GM21619 (cell line): ENCODE results near the gene UBE2J2.
A peak's percentile ranks its signal among the peaks of the same experiment; 100 is the strongest.
"Not testable (repeated sequence)": the region's sequence is repeated elsewhere in the genome, so short reads cannot be mapped to it uniquely, and the experiment has no call there.

Experiments used
- ATAC-seq: cut with Tn5 transposase; IDR thresholded peaks from one replicate; pipeline ENCODE4 v1.9.1; 2021; ENCODE audit not compliant: unreplicated experiment

The UBE2J2 gene

DNA sequence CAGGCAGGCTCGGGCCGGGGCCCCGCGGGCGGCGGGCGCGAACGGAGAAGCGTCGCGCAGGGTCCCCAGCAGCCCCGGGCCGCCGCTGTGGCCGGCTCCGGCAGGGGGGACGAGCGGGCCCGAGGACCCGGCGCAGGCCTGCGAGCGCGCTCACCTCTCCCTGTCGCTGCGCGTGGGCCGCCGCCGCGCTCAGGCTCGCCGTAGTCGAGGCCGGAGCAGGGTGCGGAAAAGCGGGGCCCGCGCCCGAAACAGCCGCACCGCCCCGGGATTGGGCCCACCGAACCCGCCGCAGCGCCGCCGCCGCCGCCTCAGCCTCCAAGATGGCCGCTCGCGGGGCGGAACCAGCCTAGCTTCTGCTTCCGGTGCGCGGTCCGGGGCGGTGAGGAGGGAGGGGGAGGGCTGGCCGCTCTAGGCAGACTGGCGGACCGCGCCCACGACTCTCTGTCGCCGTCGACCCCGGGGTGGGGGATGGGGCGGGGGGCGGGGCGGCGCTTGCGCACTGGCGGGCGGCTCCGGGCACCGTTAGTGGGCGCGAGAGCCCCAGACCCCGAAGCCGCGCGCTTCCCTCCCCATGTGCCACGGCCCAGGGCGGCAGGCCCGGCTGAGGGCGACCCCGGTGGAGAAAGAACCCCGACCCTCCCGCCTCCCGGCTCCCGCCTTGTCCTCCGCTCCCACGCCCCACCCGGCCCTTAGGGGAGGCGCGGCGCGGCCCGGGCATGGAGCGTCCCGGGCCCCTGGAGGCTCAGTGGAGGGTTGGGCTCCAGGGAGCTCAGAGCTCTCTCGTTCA lies at the start of gene UBE2J2:
UBE2J2 (minus strand) TSS at position 343 of the 787 bp plus-strand sequence. CDS start 5,862 bp downstream, outside the sequence.
- ATAC-seq: peak; percentile 79

DNA sequence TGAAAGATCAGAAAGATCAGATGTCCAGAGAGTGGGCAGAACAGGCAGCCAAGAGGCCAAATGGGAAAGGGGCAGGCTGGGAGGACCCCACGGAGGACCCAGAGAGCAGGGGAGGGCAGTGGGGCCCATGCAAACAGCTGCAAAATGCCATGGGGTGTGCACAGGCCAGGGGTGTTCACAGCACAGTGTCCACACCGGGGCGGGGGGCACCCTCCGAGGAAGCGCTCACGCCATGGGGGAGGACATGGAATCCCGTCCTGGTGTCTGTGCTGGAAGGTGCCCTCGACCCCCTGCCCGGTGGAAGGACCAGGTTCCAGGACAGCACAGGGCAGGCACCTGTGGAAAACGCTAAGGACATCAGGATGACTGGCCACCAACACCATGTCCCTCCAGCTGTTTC lies 49.3 kb upstream of the UBE2J2 start:
- no peak for ATAC-seq

DNA sequence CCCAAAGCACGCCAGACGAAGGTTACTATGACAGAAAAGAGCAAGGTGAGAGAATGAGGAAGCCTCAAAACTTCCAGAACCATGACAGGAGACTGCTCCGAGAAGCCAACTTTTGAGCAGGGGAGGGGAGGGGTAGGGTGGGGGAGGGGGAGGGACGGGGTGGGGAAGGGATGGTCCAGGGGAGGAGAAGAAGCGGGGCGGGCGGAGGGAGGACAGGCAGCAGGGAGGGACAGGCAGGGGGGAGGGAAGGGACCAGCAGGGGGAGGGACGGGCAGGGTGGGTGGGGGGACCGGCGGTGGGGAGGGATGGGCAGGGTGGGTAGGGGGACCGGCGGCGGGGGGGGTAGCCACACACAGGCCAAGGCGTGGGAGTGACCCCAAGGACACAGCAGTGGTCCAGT lies 48.8 kb upstream of the UBE2J2 start:
- no peak for ATAC-seq

DNA sequence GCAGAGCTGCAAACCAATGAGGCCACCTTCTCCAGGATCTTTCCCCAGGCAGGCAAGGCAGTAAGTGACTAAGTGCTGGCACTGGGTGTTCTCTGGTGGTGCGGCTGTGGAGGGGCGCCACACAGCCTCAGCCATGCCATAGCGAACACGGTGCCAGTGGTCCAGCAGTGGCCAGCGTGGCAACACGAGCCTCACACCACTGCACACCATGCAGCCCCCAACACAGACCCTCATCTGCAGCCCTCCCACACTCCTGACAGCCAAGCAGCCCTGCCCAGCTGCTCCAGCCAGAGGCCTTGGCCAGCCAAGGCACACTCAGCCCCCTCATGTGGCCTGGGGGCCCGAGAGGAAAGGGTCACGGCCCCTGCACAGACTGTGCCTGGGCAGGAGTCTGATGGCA lies 47.8 kb upstream of the UBE2J2 start:
- ATAC-seq: no peak

DNA sequence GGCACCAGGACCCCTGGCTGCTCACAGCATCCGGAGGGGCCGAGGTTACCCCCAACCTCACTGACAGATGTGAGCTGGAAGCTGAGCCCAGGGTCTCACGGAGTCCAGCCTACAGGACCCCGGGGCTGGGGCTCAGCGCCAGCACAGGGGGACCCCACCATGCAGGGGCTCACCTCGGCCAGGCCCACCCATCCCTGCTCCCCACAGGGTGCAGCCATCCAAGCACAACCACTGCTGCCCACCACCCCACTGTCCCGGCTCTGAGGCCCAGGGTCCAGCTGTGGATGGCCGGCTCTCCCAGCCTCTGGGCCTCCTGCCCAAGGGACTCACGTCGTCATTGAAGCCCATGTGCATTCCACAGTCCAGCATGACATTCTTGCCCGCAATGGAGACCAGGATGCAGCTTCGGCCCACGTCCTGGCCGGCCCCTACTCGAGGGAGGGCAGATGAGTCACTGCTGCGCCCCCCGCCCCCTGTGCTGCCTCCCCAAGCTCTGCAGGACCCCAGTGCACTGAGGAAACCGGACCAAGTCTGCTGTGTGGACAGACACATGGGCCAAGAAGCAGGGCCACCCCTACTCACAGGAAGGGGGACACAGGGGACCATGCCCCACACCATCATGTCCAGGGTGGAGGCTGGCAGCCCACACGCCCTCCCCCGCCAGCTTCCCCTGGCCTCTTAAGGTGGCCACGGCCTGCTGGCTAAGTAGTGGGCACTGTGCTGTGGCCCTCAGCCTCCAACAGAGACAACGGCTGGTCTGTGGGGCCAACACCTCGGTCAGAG lies 47.2 kb upstream of the UBE2J2 start:
- no peak for ATAC-seq

DNA sequence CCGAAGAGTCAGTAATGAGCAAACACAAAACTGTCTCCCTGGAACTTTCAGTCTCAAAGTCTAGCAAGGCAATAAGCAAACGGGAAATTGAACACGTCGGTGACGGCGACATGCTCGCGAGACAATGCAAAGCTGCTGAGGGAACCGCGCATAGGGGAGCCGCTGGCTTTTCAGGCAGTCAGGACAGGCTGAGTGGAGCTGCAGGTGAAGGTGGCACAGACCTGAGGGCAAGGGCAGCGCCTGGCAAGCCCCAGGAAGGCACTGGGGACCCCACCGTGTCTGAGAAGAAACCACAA lies 45.9 kb upstream of the UBE2J2 start:
- no peak for ATAC-seq

DNA sequence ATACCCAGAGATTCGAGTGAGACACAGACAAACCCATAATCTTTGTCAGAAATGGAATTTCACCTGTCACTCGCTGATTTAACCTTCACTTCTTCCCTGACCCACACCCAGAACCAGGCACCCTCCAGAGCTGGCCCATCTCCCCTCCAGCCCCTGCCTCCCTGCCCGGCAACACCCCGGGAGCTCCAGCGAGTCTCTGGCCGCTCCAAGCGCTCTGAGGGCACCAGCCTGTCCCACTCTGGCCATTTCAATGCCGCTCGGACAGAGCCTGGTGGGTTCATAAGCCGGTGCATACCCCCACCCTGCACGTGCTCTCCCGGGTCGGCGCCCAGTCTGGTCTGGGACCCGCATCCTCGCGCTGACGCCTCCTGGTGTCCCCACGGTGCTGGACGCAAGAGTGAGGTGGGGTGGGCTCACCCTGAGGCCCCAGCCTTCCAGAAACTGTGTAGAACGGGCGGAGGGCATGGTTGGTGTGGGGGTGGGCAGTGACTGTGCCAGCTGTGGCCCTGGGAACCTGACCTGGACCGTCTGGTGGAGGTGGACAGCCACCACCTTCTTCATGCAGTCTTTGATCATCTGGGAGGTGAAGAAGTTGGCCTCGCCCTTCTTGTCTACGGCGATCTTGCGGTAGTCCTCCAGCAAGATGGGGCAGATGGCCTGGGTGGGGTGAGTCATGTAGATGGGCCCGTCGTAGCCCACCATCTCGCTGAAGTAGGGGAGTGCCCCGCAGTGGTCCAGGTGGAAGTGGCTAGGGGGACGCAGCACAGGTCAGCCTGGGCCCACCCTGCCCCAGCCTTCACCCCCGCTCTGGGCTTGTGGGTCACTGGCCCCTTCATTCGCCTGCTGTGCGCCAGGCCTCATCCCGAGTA lies 45.4 kb upstream of the UBE2J2 start:
- no peak for ATAC-seq

DNA sequence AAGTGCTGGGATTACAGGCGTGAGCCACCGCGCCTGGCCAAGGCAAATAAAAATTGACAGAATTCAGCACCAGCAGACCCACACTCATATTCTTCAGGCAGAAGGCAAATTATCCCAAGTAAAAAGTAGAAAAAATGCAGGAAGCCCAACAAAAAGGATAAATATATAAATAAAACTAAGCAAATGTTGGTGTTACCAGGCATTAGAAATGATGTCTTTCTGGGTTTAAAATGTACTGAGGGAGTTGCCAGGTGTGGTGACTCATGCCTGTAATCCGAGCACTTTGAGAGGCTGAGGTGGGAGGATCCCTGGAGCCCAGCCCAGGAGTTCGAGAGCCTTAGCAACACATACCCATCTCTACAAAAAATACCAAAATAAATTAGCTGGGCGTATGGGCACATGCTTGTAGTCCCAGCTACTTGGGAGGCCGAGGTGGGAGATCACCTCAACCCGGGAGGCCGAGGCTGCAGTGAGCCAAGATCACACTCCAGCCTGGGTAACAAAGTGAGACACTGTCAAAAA lies 44.5 kb upstream of the UBE2J2 start:
- ATAC-seq: no peak

DNA sequence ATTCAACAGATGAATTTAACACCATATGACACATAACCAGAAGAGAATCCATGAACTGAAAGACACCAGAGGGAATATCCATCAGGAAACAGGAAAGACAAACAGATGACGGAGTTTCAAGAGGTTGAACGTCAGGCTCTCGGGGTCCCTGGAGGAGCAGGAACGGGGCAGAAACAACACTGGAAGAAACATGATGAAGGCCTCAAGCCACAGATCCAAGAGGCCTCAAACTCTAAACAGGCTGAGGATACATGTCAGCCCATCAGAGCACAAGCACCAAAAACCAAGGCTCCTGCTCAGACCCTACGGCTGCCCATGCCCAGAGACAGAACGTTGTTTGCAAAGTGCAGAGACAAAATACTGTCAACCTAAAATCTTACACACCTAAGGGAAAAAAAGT lies 43.8 kb upstream of the UBE2J2 start:
- ATAC-seq: no peak

DNA sequence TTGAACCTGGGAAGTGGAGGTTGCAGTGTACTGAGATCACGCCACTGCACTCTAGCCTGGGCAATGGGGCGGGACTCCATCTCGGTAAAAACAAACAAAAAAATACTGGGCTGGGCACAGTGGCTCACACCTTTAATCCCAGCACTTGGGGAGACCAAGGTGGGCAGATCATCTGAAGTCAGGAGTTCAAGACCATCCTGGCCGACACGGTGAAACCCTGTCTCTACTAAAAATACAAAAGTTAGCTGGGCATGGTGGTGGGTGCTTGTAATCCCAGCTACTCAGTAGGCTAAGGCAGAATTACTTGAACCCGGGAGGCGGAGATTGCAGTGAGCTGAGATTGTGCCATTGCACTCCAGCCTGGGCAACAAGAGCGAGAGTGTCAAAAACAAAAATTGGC lies 42.5 kb upstream of the UBE2J2 start:
- ATAC-seq: not testable (repeated sequence)

DNA sequence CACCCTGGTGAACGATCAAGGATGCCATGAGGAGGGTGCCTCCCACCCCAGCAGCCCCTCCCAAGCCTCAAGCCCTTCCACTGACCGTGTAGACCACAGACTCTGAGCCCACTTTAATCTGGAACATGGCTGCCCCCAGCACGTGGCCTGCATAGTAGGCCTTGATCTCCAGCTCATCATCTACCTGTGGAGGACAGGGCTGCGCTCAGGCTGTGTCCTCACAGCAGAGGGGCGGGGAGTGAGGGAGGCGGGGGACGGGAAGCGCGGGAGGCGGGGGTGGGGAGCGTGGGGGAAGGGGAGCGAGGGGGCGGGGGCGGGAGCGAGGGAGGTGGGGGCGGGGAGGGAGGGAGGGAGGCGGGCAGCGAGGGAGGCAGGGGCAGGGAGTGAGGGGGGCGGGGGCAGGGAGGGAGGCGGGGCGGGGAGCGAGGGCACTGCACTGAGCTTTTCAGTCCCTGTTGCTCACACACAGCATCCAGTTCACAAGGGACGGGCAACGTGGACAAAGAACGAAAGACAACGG lies 41.8 kb upstream of the UBE2J2 start:
- ATAC-seq: no peak

DNA sequence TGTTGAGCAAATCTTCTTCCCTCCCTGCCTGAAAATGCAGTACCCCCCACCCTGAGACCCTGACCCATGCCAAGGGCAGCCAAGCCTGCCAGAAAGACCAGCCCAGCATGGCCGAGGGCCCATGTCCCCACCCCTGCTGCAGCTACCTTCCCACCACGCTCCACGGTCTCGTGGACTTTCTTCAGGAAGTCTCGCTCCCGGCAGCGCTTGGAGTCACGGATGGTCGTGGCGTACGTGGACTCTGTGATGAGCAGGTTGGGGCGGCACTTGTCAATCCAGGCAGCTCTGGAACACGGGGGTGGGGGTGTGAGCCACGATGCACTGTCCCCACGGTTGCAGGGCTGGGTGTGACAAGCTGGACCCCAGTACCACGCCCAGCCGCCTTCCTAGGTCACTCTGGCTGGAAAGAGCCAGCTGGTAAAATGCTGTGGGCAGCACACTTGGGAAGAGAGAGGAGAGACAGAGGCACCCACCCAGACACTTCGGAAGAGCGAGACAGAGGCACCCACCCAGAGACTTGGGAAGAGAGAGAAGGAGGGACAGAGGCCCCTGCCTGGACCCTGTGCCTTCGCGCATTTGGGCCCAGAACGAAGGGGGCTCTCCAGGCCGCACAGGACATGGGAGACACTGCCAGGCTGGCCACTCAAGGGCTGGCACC lies 41.2 kb upstream of the UBE2J2 start:
- no peak for ATAC-seq

DNA sequence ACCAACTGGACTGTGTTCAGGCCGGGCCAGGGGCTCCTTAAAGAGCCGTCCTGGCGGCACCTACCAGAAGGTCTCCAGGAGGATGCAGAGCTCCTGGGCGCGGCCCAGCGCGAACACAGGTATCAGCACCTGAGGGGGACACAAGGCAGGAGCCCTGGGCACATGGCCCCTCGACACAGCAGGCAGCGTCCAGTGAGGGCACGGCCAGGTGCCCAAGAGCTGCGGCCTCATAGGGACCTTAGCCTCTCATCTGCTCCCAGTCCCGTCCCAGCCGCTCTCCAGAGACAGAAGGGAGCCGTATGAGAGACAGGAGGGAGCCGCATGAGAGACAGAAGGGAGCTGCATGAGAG lies 40.6 kb upstream of the UBE2J2 start:
- ATAC-seq: no peak

DNA sequence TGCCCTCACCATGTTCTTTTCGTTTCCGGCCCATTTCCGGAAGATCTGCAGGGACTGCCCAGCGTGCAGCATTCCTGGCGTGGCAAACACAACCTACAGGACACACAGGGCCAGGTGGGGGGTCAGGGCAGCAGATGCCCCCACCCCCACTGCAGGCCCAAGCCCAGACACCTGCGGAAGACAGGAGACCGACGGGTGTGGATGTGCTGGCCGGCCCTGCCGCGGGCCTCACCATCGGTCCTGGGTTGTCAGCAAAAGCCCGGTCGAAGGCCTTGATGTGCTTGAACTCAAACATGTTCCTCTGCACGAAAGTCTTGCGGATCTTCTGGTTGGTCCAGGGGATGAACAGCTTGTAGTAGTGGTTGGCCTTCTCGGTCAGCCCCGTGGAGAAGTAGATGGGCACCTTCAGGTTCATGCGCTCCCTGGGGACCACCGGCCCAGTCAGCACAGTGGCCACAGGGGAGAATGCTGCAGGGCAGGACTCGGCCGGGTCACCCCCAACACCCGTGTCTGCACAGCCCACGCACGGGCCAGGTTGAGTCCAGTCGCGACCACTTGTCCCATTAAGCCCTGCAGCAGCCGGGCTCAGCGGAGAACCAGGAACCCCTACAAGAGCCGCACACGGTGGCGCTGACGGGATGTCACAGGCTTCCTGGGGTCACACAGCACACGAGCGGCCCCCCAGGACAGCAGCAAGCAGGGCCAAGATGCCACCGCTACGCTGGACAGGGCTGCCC lies 40.0 kb upstream of the UBE2J2 start:
- no peak for ATAC-seq

DNA sequence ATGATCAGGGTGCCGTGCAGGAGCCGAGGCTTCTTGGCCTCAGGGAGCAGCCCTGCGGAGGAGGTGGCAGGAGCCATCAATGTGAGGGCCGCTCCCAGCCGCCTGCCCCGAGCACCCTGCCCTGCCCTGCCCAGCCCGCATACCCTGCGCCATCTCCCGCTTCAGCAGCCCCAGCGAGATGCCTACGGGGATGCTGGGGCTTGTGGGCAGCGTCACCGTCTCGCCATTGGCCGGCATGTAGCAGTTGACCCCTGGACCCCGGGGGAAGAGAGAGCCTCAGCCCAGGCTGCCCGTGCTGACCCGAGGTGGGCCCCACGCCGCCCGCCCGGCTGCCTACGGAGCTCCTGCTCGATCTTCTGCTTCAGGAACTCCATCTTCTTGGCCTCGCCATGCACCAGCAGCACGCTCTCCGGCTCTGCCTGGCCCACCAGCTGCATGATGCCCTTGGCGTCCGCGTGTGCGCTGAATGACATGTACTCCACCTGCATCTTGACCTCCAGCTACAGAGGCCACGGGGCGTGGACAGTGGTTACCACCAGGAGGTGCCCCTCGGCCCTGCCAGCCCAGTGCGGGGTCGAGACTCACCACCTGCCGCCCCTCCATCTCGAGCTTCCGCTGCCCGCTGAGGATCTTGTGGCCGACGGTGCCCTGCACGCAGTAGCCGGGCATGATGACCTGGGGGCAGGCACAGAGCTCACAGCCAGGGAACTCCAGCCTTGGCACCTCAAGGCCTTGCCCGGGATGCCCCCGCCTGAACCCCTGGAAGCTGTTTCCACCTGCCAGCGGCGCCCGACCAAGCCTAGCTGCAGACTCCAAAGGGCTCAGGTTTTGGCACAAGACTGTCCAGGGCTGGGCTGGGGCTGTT lies 39.0 kb upstream of the UBE2J2 start:
- ATAC-seq: no peak

DNA sequence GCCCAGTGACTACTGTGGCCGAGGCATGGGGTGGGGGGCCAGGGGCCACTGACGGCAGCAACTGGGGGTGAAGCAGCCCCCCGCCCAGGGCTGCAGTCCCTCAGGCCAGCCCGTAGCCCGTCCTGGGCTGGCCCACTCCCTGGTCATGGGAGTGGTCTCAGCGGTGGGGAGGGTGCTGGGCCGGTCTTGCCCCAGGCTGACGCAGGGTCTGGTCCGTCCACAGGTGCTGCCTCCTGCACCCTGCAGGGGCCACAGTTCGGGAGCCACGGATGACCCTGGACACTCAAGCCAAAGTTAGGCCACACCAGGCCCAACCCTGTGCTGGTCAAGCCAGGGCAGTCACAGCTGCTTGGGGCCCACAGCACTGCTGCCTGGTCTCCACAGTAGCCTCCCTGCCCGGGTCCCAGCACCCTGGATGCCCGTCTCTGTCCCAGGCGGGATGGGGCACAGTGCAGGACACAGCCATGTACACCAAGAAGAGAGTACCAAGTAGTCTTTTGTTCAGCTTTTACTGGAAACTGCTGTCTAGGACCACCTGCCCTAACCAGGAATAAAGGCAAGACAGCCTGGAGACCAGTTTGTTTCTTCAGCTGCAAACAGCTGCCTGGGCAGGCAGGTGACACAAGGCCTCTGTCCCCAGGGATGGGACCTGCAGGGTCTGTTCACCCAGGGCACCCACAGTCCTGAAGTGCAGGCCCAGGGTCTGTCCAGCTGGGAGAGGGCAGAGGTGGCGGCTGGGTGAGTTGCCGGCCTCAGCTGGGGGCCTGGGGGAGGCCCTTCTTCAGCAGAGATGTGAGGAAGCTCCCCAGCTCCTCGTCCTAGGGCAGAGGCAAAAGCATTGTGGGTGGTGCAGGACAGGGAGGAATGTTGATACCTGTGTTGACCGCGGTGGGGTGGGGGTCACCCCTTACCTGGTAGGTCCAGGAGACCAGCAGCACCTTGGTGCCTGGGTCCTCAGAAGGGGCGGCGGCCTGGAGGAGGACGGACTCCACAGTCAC lies 37.8 kb upstream of the UBE2J2 start:
- ATAC-seq: no peak

DNA sequence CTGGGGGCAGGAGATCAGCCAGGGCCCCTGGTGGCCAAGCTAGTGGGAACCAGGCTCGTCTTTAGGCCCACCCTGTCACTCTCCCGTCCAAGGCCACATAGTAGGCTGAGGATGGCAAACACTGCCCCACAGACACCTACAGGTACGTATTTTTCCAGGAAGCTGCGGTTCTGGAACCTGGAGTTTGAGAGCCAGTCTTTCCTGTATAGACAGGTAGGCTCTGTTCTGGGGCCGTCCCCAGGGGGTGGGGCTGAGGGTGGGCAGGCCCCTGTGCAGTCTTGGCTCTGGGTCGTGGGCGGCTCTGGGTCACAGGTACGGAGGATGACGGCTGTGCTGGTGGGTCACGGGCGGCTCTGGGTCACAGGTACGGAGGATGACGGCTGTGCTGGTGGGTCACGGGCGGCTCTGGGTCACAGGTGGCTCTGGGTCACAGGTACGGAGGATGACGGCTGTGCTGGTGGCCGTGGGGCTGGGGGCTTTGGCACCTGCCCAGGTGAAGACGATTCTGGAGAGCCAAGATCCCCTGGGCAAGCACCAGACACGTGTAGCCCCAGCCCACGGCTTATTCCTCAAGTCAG lies 36.9 kb upstream of the UBE2J2 start:
- ATAC-seq: no peak

DNA sequence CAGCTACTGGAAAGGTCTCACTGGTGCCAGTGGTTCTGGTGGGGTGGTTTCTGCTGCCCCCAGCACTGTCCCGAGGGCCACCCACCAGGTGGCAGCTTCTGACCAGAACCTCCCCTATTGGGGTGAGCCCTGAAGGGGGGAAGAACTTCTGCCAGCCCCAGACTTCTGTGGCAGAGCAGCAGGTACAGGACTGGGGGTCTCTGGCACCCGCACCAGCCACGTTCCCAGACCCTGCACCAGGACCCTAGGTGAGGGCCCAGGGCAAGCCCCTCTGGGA lies 36.4 kb upstream of the UBE2J2 start:
- no peak for ATAC-seq
